NCI-H345 treated with DMSO at 0.1 percent for 48 hours (cell line): ENCODE data around the gene PAPSS2.
"Not testable (repeated sequence)": the region's sequence is repeated elsewhere in the genome, so short reads cannot be mapped to it uniquely, and the experiment has no call there.

Experiments
- DNase-seq: peaks from one replicate; lab custom pipeline; 2025; ENCODE audit not compliant: unreplicated experiment; lab: John Stamatoyannopoulos, UW

Gene PAPSS2

GRCh38 chr10:87746911-87747310, 87.2 kb downstream of the PAPSS2 start:
- no peak for DNase-seq

DNA sequence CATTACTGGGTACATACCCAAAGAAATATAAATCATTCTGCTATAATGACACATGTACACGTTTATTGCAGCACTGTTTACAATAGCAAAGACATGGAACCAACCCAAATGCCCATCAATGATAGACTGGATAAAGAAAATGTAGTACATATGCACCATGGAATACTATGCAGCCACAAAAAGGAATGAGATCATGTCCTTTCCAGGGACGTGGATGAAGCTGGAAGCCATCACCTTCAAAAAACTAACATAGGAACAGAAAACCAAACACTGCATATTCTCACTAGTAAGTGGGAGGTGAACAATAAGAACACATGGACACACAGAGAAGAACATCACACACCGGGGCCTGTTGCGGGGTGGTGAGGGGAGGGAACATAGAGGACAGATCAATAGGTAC, 88.6 kb downstream of the PAPSS2 start:
- DNase-seq, result not testable (repeated sequence)

DNA sequence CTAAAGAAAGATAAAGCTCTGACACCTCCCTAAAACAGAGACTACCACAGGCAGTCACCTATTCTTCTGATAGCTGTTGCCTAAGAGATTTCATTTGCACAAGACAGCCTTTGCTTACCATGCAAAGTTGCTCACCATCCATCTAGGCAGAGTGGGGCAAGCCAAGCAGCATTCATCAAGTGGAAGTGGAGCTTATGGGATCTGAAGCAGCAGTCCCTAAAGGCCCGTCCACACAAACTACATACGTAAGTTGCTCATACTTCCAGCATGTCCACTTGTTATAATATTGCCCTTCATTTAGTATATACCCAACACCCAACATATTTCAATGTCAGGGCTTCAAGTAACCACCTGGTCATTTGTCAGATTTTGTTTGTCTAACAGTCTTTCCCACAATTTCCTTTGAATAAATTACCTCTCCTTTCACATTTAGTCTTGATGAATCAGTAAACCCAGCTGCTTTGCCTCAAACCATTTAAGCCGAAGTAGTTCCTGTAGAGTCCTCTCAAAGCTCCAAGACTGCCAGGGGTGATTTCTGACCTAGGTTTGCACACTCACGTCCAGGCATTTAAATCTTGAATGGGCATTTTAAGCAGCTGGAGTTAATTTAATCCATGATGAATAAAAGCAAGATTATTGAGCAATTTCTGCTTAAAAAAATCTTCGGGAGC, 90.5 kb downstream of the PAPSS2 start:
- DNase-seq, result no peak

DNA sequence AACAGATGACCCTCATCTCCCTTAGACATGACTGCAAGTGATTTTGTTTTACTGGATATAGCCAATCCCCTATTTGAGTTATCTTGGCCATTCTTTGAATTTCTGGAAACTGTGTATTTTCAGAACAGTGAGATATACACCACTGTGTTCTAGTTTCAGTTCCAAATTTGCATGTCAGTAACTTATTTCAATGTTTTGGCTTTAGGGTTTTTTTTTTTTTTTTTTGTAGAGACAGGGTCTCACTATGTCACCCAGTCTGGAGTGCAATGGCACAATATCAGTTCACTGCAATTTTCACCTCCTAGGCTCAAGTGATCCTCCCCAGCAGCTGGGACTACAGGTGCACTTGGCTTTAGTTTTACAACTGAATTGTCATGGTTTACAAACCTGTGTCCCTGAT, 91.1 kb downstream of the PAPSS2 start:
- DNase-seq, result no peak

DNA sequence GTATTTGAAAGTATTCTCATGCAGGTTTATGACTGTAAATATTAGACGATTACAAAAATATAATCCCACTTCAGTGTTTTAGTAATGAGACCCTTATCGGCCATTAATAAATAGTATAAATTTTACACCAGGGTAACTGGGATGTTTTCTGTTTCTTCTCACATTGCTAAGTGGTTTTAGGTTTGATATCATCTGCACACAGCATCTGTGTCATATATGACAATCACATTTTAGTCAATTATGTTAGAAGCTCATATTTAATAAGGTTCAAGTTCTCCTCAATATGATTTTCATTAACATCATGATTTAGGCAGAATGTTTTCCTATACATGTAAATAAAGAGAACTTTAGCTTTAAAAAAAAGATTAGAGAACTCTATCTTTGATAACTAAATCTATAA, 91.6 kb downstream of the PAPSS2 start:
- no peak for DNase-seq

DNA sequence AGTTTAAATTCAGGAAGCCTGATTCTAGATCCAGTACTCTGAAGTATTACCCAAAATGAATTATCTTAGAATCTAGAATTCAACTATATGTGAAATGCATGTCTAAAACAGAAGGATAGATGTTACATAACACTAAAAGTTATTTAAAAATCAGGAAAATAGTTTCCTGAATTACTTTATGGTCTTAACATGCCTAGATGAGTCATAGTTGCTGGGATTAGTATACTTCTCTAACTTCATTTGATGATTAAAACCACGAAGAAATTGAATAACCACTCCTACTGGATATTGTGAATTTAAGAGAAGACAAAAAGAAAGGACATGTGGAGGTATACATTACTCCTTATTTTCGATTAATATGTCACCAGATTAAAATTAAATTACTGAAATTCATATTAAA, 92.9 kb downstream of the PAPSS2 start:
- DNase-seq, result no peak

- no peak for DNase-seq
These were observed 94.6 kb downstream of the PAPSS2 start for GRCh38 chr10:87753995-87754866.

DNA sequence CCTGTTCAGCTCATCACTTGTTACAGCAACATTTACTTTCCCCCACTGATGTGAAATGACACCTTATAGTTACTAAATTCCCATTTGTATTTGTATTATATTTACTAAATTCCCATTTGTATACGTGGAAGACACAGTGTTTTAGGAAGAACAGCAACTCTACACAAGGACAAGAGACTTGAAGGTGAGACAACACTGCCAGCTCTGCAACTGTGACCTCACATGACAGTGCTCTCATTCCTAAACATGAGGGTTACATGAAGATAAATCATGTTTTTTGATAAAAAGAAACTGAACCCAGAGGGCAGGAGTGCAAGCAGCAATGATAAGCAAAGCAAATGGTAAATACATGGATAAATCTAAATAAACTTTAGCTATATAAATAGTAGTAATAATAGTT, 98.0 kb downstream of the PAPSS2 start:
- DNase-seq, result no peak

- DNase-seq, result no peak
These were observed 99.9 kb downstream of the PAPSS2 start for GRCh38 chr10:87759551-87759950.

- no peak for DNase-seq
These were observed 100.7 kb downstream of the PAPSS2 start for GRCh38 chr10:87760195-87760905.

DNA sequence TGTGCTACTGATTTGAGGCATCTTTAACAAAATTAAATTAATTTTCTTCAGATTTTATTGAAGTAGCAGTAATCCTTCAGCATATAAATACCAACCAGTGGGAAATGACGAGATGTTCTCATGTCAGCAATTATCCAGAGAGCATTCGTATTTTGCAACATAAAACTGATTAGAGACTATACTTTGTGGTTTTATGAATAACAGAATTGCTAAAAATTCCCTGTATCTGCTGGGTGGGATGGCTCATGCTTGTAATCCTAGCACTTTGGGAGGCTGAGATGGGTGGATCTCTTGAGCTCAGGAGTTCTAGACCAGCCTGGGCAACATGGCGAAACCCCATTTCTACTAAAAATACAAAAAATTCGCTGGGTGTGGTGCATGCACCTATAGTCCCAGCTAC, 101.5 kb downstream of the PAPSS2 start:
- no peak for DNase-seq

- no peak for DNase-seq
These were observed 102.2 kb downstream of the PAPSS2 start for GRCh38 chr10:87761892-87762291.

- no peak for DNase-seq
These were observed 103.6 kb downstream of the PAPSS2 start for GRCh38 chr10:87763086-87763861.

DNA sequence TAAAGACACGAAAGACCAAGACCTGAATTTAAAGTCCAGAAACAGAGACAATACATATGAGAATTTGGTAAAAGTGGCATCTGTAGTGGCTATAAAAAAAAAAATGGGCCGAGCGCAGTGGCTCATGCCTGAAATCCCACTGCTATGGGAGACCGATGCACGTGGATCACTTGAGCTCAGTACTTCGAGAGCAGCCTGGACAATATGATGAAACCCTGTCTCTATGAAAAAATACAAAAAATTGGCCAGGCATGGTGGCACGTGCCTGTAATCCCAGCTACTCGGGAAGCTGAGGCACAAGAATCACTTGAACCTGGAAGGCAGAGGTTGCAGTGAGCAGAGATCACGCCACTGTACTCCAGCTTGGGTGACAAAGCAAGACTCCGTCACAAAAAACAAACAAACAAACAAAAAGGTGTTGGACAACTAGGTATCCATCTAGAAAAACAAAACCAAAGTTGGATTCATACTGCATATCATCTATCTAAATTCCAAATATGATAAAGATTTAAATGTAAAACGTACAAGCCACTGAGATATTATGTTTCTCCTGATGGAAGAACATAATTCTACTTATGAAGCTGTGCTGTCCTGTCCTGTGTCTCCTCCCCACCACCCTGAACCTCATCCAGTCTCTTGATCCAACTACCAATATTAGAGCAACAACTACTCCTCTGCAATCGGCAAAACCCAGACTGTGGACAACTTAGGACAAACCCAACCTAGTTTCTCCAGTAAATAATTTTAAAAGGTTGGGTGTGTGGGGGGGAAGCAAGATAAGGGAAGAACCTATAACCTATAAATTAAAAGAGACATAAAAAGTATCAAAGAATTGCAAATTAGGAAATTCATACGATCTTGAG, 104.6 kb downstream of the PAPSS2 start:
- no peak for DNase-seq

DNA sequence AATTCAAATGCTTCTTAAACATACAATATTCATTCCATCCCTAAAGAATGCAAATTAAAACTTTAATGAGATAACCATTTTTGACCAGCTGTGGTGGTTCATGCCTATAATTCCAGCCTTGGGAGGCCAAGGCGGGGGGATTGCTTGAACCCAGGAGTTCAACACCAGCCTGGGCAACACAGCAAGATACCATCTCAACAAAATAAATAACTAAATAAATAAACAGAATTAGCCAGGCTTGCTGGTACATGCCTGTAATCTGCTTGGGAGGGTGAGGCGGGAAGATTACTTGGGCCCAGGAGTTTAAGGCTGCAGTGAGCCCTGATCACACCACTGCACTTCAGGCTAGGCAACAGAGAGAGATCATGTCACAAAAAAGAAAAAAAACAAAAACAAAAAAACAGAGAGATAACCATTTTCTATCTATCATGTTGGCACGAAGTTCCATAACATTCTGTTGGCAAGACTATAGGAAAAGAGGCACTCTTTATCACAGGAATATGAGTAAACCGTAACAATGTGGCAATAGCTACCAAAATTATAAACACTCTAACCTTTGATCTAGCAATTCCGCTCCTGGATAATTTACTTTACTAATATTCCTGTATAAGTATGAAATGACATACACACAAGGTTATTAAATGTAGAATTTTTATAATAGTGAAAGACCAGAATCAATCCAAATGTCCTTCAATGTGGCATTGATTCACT, 106.1 kb downstream of the PAPSS2 start:
- no peak for DNase-seq

GRCh38 chr10:87767253-87767652, 107.6 kb downstream of the PAPSS2 start:
- DNase-seq, result no peak

DNA sequence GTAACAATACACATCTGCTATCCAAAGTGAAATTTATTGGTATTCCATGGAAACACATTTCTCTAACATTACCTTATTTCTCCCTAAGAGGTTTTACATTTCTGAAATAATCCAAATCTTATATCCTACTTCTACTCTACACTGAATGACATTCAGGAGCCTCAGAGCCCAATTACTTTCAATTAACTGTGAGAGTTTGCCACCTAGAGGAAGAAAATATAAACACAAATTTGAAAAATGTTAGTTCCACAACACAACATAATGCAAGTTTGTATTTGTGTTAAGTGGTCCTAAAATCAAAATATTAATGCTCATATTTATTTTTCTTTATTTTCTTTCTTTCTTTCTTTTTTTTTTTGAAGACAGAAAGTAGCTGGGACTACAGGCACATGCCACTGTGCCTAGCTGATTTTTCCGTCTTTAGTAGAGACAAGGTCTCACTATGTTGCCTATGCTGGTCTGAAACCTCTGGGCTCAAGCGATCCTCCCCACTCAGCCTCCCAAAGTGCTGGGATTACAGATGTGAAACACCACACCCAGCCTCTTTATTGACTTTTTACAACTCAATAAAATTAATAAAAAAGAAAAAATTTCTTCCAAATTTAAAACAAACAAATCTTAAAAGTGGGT, 112.3 kb downstream of the PAPSS2 start:
- DNase-seq, result no peak

DNA sequence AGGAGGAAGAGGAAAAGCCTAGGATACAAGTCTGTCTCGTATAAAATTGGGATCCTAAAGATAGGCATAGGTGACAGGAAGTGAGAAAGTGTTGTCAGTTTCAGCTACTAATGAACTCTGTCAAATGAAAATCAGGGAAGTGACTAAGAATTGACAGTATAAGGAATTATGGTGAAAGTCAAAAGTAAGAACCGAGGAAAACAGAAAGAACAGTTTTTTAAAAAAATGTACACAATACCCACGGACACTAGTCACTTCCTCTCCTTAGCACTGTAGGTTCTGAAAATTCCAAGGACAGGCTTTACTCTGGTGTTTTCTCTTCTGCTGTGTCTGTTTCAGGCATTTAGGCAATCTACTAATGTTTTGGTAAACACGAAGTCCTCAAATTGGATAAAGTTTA, 116.1 kb downstream of the PAPSS2 start:
- no peak for DNase-seq

DNA sequence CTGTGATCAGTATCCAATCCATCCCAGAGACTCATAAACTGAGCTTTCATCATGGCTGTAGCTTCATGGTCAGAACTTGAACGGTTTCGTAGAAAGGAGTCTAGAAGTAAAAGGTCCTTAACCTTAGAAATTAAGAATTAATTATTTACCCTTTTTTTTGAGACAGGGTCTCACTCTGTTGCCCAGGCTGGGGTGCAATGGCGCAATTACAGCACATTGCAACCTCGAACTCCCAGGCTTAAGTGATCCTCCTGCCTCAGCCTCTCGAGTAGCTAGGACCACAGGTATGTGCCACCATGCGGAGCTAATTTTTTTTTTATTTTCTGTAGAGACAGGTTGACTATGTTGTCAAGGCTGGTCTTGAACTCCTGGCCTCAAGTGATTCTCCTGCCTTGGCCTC, 116.7 kb downstream of the PAPSS2 start:
- no peak for DNase-seq
